Tibial artery (tissue), 4 donors: ENCODE measurements around the gene KDM4E.

Experiments
- DNase-seq, 2 donors: peaks; one replicate each; pipeline ENCODE4 v3.0.0-alpha.2; 2019
- H3K27ac ChIP-seq, 2 donors: fragments of 200-600 bp; sonication (generic) in 1 of 2; 1 replicate in 1 of 2; 2 replicates in 1 of 2; pipeline ENCODE4 v1.5.1; 2018 to 2019; ENCODE audit warnings: mild to moderate bottlenecking in 1 of 2
- H3K27me3 ChIP-seq, 2 donors: fragments of 200-600 bp; sonication (generic) in 1 of 2; one replicate each; pipeline versions ENCODE4 v1.5.1 to v1.6.0; 2016 to 2019
- H3K36me3 ChIP-seq, 3 donors: fragments of 200-600 bp; sonication (generic) in 2 of 3; one replicate each; pipeline ENCODE4 v1.5.1; 2016 to 2019; ENCODE audit warnings: mild to moderate bottlenecking in 2 of 3
- H3K4me1 ChIP-seq, 4 donors: fragments of 200-600 bp; sonication (generic) in 2 of 4; 1 replicate in 3 of 4; 2 replicates in 1 of 4; pipeline ENCODE4 v1.5.1; 2016 to 2019
- H3K4me3 ChIP-seq, 2 donors: fragments of 200-600 bp; sonication (generic) in 1 of 2; 1 replicate in 1 of 2; 2 replicates in 1 of 2; pipeline ENCODE4 v1.5.1; 2018 to 2019; ENCODE audit warnings: mild to moderate bottlenecking in 2 of 2
- H3K9me3 ChIP-seq, 3 donors: fragments of 200-600 bp; sonication (generic) in 1 of 3; one replicate each; pipeline ENCODE4 v1.5.1; 2016 to 2019
- CTCF ChIP-seq, 2 experiments: fragments of 200-600 bp in 1 of 2; fragments of 450-650 bp in 1 of 2; IDR thresholded peaks; one replicate each; pipeline ENCODE4 v1.5.1; 2017 to 2019; ENCODE audit warnings: antibody characterized with exemption in 2 of 2, mild to moderate bottlenecking in 1 of 2, moderate library complexity in 1 of 2
- intact Hi-C: fragments of 100-400 bp; cut with DNase I; formaldehyde crosslinking; loops from one replicate; pipeline ENCODE4 v1.15.0; 2023; ENCODE audit warnings: low total_unique reads

Gene KDM4E

GRCh38 chr11:95024958-95025357 lies at the start of gene KDM4E:
Gene KDM4E, plus strand, starts transcription at chr11:95025258. Its CDS starts 300 bp downstream, at chr11:95025558.
- TF ChIP-seq CTCF (IDR thresholded peaks at IDR 0.05), result no peak
- no peak within 1 kb of the TSS for H3K27ac ChIP-seq
- intact Hi-C loops, result no loop called here
- no peaks in the 10 kb centered on the region for H3K36me3 ChIP-seq
- no peak within 1 kb of the TSS for H3K4me3 ChIP-seq
- no peaks in the 10 kb centered on the region for H3K9me3 ChIP-seq
- H3K27me3 ChIP-seq, result no peaks in the 10 kb centered on the region
- no peaks in the 10 kb centered on the region for H3K4me1 ChIP-seq
- DNase-seq, result no peak

GRCh38 chr11:94975599-94975998 lies 49.5 kb upstream of the KDM4E start:
- Histone ChIP-seq H3K4me1 (peaks cover 0 to 16% (median 10%) of the 10 kb centered on the region in 4 donors), H3K27ac (no peak overlapping the region), H3K36me3 (peaks cover 9 to 12% (median 11%) of the 10 kb centered on the region in 3 donors), H3K27me3 (no peaks in the 10 kb centered on the region), H3K9me3 (no peaks in the 10 kb centered on the region), H3K4me3 (no peak overlapping the region)
- no peak for DNase-seq
- no peak for TF ChIP-seq CTCF (IDR thresholded peaks at IDR 0.05)
- intact Hi-C loops, result loop anchor here (10.0 kb wide), 2 partner anchors 789 to 1311 kb away; partner anchors contain the start of gene CEP295

GRCh38 chr11:94987378-94987777 lies 37.7 kb upstream of the KDM4E start:
- no peaks in the 10 kb centered on the region for H3K36me3 ChIP-seq
- intact Hi-C loops, result loop anchor here (10.0 kb wide), 1 partner anchor 67 kb away; no protein-coding TSS in a partner anchor

GRCh38 chr11:94988748-94989147 lies 36.3 kb upstream of the KDM4E start:
- intact Hi-C loops, result loop anchor here (10.0 kb wide), 1 partner anchor 66 kb away; no protein-coding TSS in a partner anchor

More at GRCh38 chr11:94987378-94987777, 37.7 kb upstream of the KDM4E start:
- Histone ChIP-seq H3K27me3 (no peaks in the 10 kb centered on the region), H3K27ac (no peak overlapping the region), H3K4me1 (no peaks in the 10 kb centered on the region), H3K9me3 (no peaks in the 10 kb centered on the region), H3K4me3 (no peak overlapping the region)
- DNase-seq, result no peak
- TF ChIP-seq CTCF (IDR thresholded peaks at IDR 0.05), result no peak

GRCh38 chr11:94993400-94993943 lies 31.6 kb upstream of the KDM4E start:
- no peak for TF ChIP-seq CTCF (IDR thresholded peaks at IDR 0.05)
- intact Hi-C loops, result no loop called here
- no peak for DNase-seq
- Histone ChIP-seq H3K27me3 (no peaks in the 10 kb centered on the region), H3K36me3 (peaks cover 0 to 4% (median 0%) of the 10 kb centered on the region in 3 donors), H3K4me1 (no peaks in the 10 kb centered on the region), H3K4me3 (no peak overlapping the region), H3K9me3 (no peaks in the 10 kb centered on the region), H3K27ac (no peak overlapping the region)

More at GRCh38 chr11:94988748-94989147, 36.3 kb upstream of the KDM4E start:
- Histone ChIP-seq H3K4me1 (no peaks in the 10 kb centered on the region), H3K27me3 (no peaks in the 10 kb centered on the region), H3K9me3 (no peaks in the 10 kb centered on the region), H3K4me3 (no peak overlapping the region), H3K36me3 (no peaks in the 10 kb centered on the region), H3K27ac (no peak overlapping the region)
- no peak for TF ChIP-seq CTCF (IDR thresholded peaks at IDR 0.05)
- no peak for DNase-seq
